HG02852 (cell line): Measurements from ENCODE around the gene SEZ6.

ENCODE experiments used
- ATAC-seq: cut with Tn5 transposase; IDR thresholded peaks from one replicate; pipeline ENCODE4 v1.9.1; 2021; ENCODE audit warnings: mild to moderate bottlenecking, moderate library complexity; ENCODE audit not compliant: unreplicated experiment

SEZ6 gene

GRCh38 chr17:29007456-29007855 is 1.6 kb upstream of the SEZ6 start:
- no peak for ATAC-seq

GRCh38 chr17:29004081-29004692 is 1.6 kb downstream of the SEZ6 start:
- no peak for ATAC-seq

DNA sequence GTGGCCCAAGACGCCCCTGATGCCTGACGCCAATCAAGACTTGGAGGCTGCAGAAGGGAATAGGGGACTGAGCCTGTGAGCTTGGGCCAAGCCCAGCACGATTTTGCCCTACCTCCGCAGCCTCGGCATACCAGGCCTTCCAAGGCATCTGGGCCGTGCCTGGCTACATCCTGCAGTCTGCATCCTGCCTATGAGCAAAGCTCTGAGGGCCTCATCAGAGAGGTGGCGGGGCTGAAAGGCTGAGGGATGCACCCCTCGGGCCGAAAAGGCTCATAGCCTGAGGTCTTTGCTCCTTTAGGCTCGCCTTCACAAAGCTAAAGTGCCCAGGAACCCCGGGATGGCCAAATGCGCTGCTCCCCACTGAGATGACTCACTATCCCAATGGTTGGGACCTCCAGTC is 2.5 kb downstream of the SEZ6 start:
- ATAC-seq: no peak

GRCh38 chr17:29002811-29003210 is 3.0 kb downstream of the SEZ6 start:
- ATAC-seq: no peak

- no peak for ATAC-seq
Measured at GRCh38 chr17:29000973-29001372, 4.9 kb downstream of the SEZ6 start.

DNA sequence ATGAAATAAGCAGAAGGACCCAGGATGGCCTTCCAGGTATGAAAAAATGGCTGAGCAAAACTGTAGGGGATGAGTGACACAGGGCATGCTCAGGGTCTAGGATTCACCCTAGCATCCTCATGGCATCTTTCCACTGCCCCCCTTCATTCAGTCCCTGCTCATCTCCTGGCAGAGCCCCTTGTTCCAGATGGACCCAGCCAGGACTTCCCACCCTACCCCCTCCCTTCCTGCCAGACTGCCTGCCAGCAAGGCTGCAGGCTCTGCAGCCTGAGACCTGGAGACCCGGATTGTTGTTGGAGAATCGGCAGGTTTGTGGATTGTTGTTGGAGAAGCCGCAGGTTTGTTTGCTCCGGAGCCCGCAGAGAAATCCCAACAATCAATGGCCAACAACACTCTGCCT is 6.6 kb downstream of the SEZ6 start:
- ATAC-seq: no peak

DNA sequence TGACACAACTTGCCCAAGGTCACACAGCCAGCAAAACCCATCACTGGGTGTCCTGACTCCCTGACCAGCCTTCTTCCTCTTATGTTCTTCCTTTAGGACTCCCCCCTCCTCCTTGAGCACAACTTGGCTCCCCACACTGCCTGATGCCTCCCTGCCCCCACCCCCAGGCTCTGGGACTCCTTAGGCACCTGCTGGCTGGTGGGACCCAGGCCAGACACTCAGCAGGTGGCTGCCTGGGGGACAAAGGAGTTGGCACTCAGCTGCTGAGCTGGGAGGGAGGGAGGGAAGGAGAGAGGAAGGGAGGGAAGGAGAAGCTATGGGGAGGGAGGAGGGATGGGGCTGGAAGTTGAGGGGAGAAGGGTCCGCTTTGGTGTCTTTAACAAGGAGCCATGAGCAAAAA is 8.0 kb downstream of the SEZ6 start:
- no peak for ATAC-seq

DNA sequence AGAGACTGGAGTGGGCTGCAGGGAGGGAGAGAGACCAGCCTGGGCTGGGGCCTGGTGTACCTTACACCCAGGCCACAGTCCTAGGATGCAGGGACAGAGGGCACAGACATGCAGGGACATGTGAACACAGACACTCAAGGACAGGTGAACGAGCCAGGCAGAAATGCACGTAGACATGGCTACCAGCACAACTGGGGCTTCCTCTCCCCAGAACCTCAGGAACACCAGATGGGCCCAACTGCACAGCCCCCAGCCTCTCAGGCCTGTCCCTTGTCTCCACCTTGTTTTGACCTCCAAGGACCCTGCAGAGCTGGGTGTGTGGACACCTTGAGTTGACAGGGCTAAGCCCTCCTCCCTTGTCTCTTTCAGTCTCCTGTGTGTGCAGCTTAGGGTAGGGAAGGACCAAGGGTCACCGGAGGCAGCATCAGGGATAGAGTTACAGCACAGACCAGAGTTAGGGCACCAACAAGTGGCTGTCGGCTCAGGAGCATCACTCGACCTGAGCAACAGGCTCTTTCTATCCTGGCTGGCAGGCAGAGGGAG is 9.2 kb downstream of the SEZ6 start:
- no peak for ATAC-seq

DNA sequence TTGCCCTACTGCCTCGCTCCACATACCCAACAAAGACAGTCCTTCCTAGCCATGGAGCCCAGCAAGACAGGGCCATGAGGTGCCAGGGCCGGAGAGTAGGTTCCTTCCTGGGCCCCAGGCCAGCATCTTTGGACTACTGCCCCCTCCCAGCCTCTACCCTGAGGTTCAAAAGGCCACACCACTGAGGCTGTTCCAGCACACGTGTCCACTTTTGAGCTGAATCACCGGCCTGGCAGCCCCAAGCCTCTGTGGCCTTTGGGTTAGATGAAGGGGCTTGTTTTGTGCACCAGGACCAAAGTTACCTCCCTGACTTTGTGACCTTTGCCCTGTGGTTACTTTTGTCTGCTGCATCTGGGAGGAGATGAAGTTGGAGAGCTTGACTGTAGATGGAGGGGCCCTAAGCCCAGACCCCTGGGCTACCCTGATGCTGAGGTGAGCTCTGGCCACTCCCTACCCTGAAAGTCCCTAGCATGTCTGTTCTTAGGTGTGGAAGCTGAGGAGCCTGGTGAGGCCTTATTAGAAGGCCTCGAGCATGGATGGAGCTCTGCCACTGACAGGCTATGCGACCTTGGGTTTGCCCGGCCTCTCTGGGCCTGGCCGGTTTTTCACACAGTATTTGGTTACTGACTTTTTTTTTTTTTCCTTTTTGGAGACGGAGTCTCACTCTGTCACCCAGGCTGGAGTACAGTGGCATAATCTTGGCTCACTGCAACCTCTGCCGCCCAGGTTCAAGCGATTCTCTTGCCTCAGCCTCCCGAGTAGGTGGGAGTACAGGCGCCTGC is 12.0 kb downstream of the SEZ6 start:
- ATAC-seq: no peak

DNA sequence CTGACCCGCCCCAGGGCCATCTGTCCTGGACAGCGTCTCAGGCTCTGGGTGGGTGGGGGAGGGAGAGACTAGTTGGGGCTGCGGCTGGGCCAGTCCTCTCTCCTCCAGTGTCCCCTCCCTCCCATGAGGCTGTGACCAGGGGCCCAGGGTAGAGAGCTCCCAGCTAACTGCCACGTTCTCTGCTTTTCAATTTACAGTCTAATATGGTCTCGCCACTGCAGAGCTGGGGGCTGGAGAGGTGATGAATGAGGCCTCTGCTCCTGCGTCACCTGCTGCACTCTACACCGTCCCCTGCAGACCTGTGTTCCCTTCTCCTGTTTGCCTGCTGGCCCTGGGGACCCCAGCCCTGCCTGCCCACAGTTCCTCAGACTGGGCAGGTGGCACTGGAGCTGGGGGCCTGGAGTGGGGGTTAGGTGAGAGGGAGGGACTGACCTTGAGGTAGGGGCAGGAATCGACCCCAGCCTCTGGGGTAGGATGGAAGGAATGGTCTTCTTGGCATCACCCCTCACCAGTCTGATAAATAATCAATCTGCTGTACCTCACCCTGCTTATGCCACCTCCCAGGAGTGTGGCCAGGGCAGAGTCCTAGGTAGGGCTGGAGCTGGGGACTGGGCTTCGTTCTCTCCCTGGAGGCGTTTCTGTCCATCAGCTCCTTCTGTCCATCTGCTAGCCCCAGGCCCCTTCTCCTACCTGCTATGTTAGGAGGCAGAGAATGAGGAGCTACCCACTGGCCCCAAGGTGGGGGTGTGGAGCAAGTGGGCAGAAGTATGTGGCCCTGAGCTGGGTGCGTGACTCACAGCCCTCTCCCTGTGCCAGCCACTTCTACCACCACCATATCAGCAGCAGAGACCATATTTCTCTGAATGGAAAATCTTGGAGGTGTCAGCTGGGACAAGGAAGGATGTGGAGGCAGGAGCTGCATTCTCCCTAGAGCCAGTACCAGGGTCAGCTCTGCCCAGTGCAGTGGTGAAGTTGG is 12.9 kb downstream of the SEZ6 start:
- no peak for ATAC-seq

GRCh38 chr17:28992185-28992584 is 13.6 kb downstream of the SEZ6 start:
- no peak for ATAC-seq

DNA sequence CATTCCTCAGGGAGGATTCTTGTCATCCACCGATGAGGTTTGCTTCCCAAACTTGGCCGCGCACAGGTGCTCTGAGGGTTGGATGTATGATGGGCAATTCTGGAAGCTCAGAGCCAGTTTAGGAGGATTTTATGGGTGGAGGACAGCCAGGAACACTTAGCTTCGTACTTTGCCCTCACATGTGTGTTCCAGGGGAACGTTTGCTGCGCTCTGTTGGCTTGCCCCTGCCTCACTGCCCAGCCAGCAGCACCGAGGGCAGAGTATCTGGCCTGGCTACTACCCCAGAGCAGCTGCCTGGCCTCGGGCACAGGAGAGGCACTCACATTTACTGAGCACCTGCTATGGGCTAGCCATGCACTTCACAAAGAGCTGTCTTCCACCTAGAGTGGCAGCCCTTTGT is 14.1 kb downstream of the SEZ6 start:
- no peak for ATAC-seq

GRCh38 chr17:28989028-28989427 is 16.8 kb downstream of the SEZ6 start:
- ATAC-seq: no peak

DNA sequence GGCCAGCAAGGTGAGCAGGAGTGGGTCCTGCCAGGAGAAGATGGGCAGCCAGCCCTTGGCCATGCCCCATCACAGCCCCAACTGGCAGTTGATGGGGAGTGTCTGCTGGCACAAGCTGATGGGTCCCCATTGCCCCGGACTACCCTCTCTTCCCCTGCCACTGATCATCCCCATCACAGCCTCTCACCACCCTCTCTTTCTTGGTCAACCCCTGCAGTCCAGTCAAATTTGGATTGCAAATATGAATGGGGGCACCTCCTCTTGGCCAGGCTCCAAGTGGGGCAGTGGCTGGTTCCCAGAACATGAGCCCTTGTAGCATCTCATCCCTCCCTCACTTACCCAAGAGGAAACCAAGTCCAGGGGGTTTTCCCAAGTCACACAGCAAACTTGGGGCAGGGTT is 17.4 kb downstream of the SEZ6 start:
- ATAC-seq: no peak

DNA sequence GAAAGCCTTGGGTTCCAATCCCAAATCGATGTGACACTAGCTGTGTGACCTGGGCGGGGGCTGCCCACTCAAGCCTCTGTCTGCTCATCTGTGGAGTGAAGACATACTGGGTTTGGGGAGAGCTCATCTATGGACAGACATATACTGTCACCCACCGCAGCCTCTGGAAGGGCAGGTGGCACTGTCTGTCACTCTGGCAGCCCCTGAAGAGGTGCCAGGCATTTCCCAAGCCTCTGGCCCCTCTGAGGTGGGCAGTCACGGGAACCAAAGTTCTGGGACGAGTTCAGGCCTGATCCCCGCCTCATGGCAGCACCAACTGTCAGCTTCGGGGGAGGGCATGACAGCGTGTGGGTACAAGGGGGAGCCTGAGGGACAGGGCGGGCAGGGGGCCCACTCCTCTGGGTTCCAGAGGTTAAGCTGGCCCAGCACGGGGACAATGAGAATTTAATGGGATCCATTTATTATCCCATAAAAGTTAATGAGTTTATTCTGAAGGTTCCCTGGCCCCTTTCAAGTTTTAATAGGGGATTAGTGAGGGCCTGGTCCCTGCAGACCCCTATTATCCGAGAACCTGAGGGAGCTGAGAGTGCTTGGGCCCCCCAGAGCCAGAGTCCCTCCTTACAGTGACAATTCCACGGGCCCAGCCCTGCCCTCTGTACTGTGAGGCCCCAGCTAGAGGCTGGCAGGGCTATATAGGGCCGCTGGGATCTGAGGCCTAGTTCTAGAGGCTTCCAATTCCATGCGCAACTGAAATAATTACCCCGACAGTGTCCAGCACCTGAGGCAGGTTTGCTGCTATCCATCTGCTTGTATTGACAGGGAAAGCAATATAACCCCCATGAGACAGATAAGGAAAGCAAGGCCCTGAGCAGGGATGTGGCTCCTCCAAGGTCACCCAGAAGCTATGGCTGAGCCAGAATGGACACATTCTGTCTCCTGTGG is 18.8 kb downstream of the SEZ6 start:
- ATAC-seq: no peak

DNA sequence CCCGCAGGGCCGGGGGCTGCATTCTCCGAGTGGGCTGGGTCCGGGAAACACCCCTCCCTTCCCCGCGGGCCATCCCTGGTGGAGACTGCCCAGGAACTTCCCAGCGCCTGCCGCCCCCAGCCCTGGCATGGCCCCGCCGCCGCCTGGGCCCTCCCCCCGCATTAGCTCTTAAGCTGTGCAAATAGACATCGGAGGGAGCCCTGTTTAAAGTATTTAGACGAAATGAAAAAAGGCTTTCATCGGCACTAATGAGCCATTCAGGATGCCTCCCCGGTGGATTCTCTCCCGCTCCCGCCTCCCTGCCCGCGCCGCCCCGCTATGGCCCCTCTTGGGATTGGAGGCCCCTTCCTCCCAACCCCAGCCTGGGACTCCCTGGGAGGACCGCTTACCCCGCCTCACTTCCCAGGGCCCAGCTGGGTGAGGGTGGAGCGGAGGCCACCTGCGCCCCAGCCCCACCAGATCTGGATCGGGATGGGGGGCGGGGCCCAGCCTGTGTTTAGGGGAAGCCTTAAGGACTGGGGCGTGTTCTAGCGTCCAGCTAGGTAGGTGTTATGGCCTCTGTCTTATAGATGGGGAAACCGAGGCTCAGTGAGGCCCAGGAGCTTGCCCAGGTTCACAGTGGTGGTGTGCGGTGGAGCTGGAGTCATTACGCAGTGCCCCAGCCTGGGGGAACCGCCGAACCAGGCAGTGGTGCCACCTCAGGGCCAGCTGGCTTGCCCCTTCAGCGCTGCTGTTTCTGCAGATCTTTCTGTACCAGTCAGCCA is 19.7 kb downstream of the SEZ6 start:
- ATAC-seq: no peak

DNA sequence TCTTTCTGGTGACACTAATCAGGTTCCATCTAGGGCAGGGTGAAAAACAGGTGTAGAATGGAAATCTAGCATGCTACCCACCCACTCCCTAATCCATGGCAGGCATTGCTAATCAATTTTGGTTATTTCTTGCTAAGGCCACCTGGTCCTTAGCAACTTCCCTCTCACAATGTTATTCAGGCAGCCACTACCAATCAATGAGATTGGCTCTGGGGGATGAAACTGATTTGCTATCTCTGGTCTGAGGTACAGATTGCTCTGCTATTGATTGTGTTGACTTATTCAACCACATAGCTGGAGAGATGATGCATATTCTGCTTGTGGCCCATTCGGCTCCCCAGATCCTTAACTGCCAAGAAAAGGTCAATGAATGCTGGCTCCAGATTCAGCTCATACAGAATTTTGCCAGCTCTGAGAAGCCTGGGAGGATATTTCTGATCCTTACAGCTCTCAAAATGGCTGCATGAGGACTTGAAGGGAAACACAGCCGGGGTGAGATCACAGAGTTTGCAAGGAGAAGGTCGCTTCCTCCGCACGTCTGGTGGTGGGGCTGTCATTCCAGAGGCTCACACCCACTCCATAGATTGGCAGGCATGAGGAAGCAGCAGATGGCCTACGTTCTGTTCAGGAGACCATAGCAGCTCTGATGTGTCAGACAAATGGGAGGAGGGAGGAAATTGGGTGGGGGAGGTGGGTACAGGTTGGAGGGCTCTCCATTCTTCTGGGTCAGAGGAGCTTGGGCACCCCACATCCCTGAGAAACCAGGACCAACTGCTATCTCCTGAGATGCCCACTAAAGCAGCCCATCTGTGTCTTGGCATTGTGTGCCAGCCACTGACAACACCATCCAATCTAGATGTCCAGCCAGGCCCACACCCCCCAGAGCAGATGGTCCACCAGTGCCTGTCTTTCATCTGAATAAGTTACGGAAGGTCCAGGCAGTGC is 22.3 kb downstream of the SEZ6 start:
- no peak for ATAC-seq

DNA sequence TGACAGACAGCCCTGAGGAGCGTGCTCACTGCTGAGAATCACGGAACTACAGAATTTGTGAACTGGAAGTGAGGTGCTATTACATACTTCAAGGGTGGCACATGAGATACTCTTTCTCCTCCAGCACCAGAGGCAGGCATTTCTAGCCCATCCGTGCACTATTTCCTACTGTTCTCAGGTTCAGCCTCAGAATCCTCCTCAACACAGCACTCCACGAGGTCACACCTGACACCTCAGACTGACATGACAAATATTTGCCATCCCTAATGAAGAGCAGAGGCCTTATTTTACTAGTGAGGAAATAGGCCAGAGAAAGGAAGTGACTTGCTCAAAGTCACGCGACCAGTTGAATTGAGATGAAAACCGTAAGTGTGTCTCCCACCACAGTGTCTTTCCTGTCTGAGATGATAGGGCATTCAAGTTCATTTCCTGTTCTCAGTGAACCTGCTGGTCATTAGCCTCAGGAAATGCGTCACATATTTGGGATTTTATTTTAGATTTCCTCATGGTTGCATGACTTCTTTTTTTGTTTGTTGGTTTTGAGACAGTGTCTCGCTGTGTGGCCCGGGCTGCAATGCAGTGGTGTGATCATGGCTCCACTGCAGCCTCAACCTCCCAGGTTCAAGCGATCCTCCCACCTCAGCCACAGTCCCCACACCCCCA is 23.6 kb downstream of the SEZ6 start:
- no peak for ATAC-seq
